GM12878 (cell line): ENCODE measurements around the gene SNX32. TPM values are rescaled to one million over a fixed set of nuclear protein-coding genes. Genes with fewer than 3 reads are reported as not detected.

Experiments used
- ATAC-seq: fragments of 200-7000 bp; cut with Tn5 transposase; 3 replicates; pipeline ENCODE4 v1.9.1; 2020; ENCODE audit warnings: mild to moderate bottlenecking, moderate library complexity
- BruUV-seq: library from RNA; stranded (reverse); fragments of 400-500 nt; replicated peaks from 2 replicates; lab custom pipeline; 2021; lab: Mats Ljungman, UMichigan
- CTCF ChIA-PET: fragments of 300-600 bp; sonication (Branson Sonifier 250); formaldehyde crosslinking; extraction: SDS; loops from one replicate; lab custom pipeline; 2021; ENCODE audit warnings: inconsistent platforms; lab: Yijun Ruan, JAX
- POLR2A ChIA-PET: fragments of 350-600 bp; formaldehyde crosslinking; extraction: SDS; loops from one replicate; lab custom pipeline; 2021; ENCODE audit warnings: inconsistent platforms; lab: Charles Lee
- RAD21 ChIA-PET: fragments of 300-600 bp; sonication (Branson Sonifier 250); formaldehyde crosslinking; loops from one replicate; lab custom pipeline; 2023; ENCODE audit warnings: antibody characterized with exemption; ENCODE audit not compliant: unreplicated experiment; lab: Charles Lee
- SMC1A ChIA-PET: fragments of 300-600 bp; sonication (Branson Sonifier 250); formaldehyde crosslinking; loops from one replicate; lab custom pipeline; 2023; ENCODE audit not compliant: unreplicated experiment, uncharacterized antibody; lab: Charles Lee
- DNase-seq: peaks from one replicate; pipeline ENCODE4 v3.0.0-alpha.2; 2011; ENCODE audit warnings: low read depth, low spot score
- FAIRE-seq: peaks from 3 replicates; lab custom pipeline; 2011; peaks lifted over from hg19 to GRCh38; lab: Jason Lieb, UNC
- H2AFZ ChIP-seq: 2 replicates; pipeline ENCODE4 v1.6.0; 2011; ENCODE audit warnings: low read depth, low read length, control low read depth; ENCODE audit not compliant: control insufficient read depth
- H3K27ac ChIP-seq: 2 replicates; pipeline ENCODE4 v1.5.1; 2011; ENCODE audit warnings: control low read depth; ENCODE audit not compliant: control insufficient read depth, insufficient read depth
- H3K27me3 ChIP-seq, 2 experiments: replicated peaks in 1 of 2; 2 replicates each; pipeline versions ENCODE4 v1.6.0 to v1.6.1; 2011; ENCODE audit warnings: low read length in 1 of 2; ENCODE audit not compliant: control insufficient read depth in 2 of 2, insufficient read depth in 2 of 2
- H3K36me3 ChIP-seq, 2 experiments: 2 replicates each; pipeline ENCODE4 v1.5.1; 2011; ENCODE audit warnings: low read length in 1 of 2; ENCODE audit not compliant: control insufficient read depth in 2 of 2, insufficient read depth in 2 of 2
- H3K4me1 ChIP-seq: 2 replicates; pipeline ENCODE4 v1.6.1; 2011; ENCODE audit warnings: mild to moderate bottlenecking, low read length, moderate library complexity, mixed read lengths; ENCODE audit not compliant: control insufficient read depth, insufficient read depth
- H3K4me2 ChIP-seq: 2 replicates; pipeline ENCODE4 v1.6.0; 2011; ENCODE audit warnings: control low read depth; ENCODE audit not compliant: control insufficient read depth, insufficient read depth
- H3K4me3 ChIP-seq: fragments of 200-600 bp; sonication (generic); 2 replicates; pipeline ENCODE4 v1.5.1; 2016
- H3K79me2 ChIP-seq: 2 replicates; pipeline ENCODE4 v1.6.0; 2011; ENCODE audit warnings: low read length; ENCODE audit not compliant: control insufficient read depth, insufficient read depth
- H3K9ac ChIP-seq: 2 replicates; pipeline ENCODE4 v1.8.0; 2011; ENCODE audit warnings: low read length, control low read depth, mixed read lengths; ENCODE audit not compliant: control insufficient read depth, insufficient read depth
- H3K9me3 ChIP-seq: replicated peaks from 3 replicates; pipeline ENCODE4 v1.5.1; 2011; ENCODE audit warnings: mild to moderate bottlenecking, low read length; ENCODE audit not compliant: control insufficient read depth, insufficient read depth
- H4K20me1 ChIP-seq: 2 replicates; pipeline ENCODE4 v1.6.0; 2011; ENCODE audit not compliant: control insufficient read depth, insufficient read depth
- BRCA1 ChIP-seq: IDR thresholded peaks from 2 replicates; pipeline ENCODE4 v1.6.1; 2011; ENCODE audit warnings: low read depth, low read length, improper control_type of control experiment
- CREM ChIP-seq: IDR thresholded peaks from 2 replicates; pipeline ENCODE4 v1.6.1; 2014; ENCODE audit warnings: antibody characterized with exemption, low read depth
- EED ChIP-seq: sonication (generic); IDR thresholded peaks from 2 replicates; pipeline ENCODE4 v1.6.1; 2016; ENCODE audit warnings: antibody characterized with exemption, low read depth
- ETV6 ChIP-seq, 2 experiments: fragments of 450-650 bp in 1 of 2; IDR thresholded peaks in 1 of 2; conservative IDR thresholded peaks in 1 of 2; 2 replicates each; pipeline ENCODE4 v1.6.1; 2014; ENCODE audit warnings: antibody characterized with exemption in 1 of 2, borderline replicate concordance in 1 of 2, low read depth in 1 of 2, mild to moderate bottlenecking in 1 of 2, moderate library complexity in 1 of 2
- EZH2 ChIP-seq: IDR thresholded peaks from 2 replicates; pipeline ENCODE4 v1.6.1; 2012; ENCODE audit warnings: low read depth, mild to moderate bottlenecking, control low read depth, inconsistent platforms, low read length, borderline replicate concordance; ENCODE audit not compliant: control insufficient read depth
- IKZF1 ChIP-seq: fragments of 450-650 bp; conservative IDR thresholded peaks from 2 replicates; pipeline ENCODE4 v1.6.1; 2017; ENCODE audit warnings: antibody characterized with exemption, mild to moderate bottlenecking
- JUNB ChIP-seq: IDR thresholded peaks from 2 replicates; pipeline ENCODE4 v1.6.1; 2016; ENCODE audit warnings: antibody characterized with exemption, mild to moderate bottlenecking
- KAT2A ChIP-seq: conservative IDR thresholded peaks from 2 replicates; pipeline ENCODE4 v1.6.1; 2011; ENCODE audit warnings: low read depth, low read length; ENCODE audit not compliant: control insufficient read depth
- MYB ChIP-seq: fragments of 150-350 bp; IDR thresholded peaks from 2 replicates; pipeline ENCODE4 v1.6.1; 2014; ENCODE audit warnings: mild to moderate bottlenecking, low read depth, low read length, borderline replicate concordance
- NFIC ChIP-seq: IDR thresholded peaks from 2 replicates; pipeline ENCODE4 v1.6.1; 2012; ENCODE audit warnings: low read depth, mild to moderate bottlenecking, inconsistent platforms, low read length, moderate library complexity
- NR2C1 ChIP-seq: fragments of 450-650 bp; IDR thresholded peaks from 2 replicates; pipeline ENCODE4 v1.6.1; 2017; ENCODE audit warnings: antibody characterized with exemption, mild to moderate bottlenecking, moderate library complexity
- RB1 ChIP-seq: fragments of 450-650 bp; formaldehyde crosslinking; IDR thresholded peaks from 2 replicates; pipeline ENCODE4 v1.6.1; 2017; ENCODE audit warnings: mild to moderate bottlenecking, borderline replicate concordance
- RCOR1 ChIP-seq: conservative IDR thresholded peaks from 2 replicates; pipeline ENCODE4 v1.6.1; 2012; ENCODE audit warnings: low read depth, low read length, improper control_type of control experiment
- SP1 ChIP-seq: IDR thresholded peaks from one replicate; pipeline ENCODE4 v1.6.1; 2011; ENCODE audit warnings: low read depth, low read length
- SREBF2 ChIP-seq: IDR thresholded peaks from 2 replicates; pipeline ENCODE4 v1.6.1; 2012; ENCODE audit warnings: mild to moderate bottlenecking, low read length
- TARDBP ChIP-seq: IDR thresholded peaks from 2 replicates; pipeline ENCODE4 v1.6.1; 2016; ENCODE audit warnings: borderline replicate concordance
- TBL1XR1 ChIP-seq: IDR thresholded peaks from 2 replicates; pipeline ENCODE4 v1.6.1; 2012; ENCODE audit warnings: low read depth, low read length, improper control_type of control experiment
- TCF7 ChIP-seq: IDR thresholded peaks from 2 replicates; pipeline ENCODE4 v1.6.1; 2014; ENCODE audit warnings: antibody characterized with exemption, borderline replicate concordance
- YBX1 ChIP-seq: fragments of 450-650 bp; IDR thresholded peaks from 2 replicates; pipeline ENCODE4 v1.6.1; 2016; ENCODE audit warnings: antibody characterized with exemption
- WGBS: methylation state at CpG from one replicate; pipeline ENCODE4 v1.1.6; 2016; ENCODE audit warnings: low lambda C conversion rate; ENCODE audit not compliant: insufficient replicate concordance, insufficient coverage; ENCODE audit errors: missing lambda C conversion rate; 5-methylcytosine and 5-hydroxymethylcytosine counted together
- in situ Hi-C: fragments of 300-500 bp; cut with MboI; formaldehyde crosslinking; loops from 9 replicates; pipeline ENCODE4 v1.14.3; 2018; ENCODE audit warnings: mixed read lengths
- intact Hi-C: fragments of 100-400 bp; cut with micrococcal nuclease; formaldehyde crosslinking; loops from one replicate; pipeline ENCODE4 v1.14.2; 2022; ENCODE audit not compliant: unreplicated experiment
- polyA plus RNA-seq, 11 experiments: library from polyadenylated mRNA; depleted of rRNA in 4 of 11; unstranded in 6 of 11; stranded (reverse) in 5 of 11; fragments of >200 nt; fragmentation: Nextera tagmentation in 4 of 11; fragmentation: Illumina TruSeq in 1 of 11; extraction: Ambion mirVana in 4 of 11; extraction: Trizol in 1 of 11; gene quantifications; 1 replicate in 1 of 11; 2 replicates in 10 of 11; pipeline versions ENCODE4 v1.2.1 to v1.2.3, GENCODE V29; 2011 to 2016; ENCODE audit warnings: inconsistent platforms in 2 of 11, missing spikeins in 2 of 11, low read depth in 1 of 11
- total RNA-seq, 4 experiments: library from RNA; depleted of rRNA in 3 of 4; stranded (reverse); fragments of >200 nt in 3 of 4; fragmentation: Illumina TruSeq in 1 of 4; extraction: Trizol in 1 of 4; gene quantifications; 2 replicates each; pipeline versions ENCODE4 v1.2.1 to v1.2.3, GENCODE V29; 2013 to 2021
- TF ChIP-seq, protein P1 (sequence below): IDR thresholded peaks from 2 replicates; pipeline ENCODE4 v1.6.1; 2012; ENCODE audit warnings: low read depth, low read length, improper control_type of control experiment

The SNX32 gene
- total and polyA plus RNA-seq, 10 of the 15 experiments (the other 5 are each of a cell fraction or from before 2014, with no cell fraction given) = 0.04 to 1.5 (median 0.11) TPM; not detected in 1

DNA sequence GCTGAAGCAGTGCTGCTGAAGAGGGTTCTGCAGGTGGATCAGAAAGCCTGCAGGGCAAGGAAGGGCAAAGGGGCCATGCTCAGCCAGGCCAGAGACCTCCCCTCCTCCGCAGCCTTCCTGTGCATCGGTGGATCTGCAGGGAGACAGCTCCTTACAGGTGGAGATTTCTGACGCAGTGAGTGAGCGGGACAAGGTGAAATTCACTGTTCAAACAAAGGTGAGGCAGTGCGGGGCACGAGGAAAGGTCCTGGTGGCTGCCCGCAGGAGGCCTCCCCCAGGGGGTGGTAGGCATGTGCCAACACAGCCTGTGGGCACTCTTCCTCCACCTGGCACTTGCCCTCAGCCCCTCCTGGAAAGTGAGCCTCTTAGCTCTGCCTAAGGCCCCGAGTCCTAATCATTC lies 15.6 kb downstream of the SNX32 start:
- DNase-seq = no peak
- H3K4me3 ChIP-seq = no peak overlapping the region
- ChIA-PET RAD21 (no interaction called here), POLR2A (interaction anchor here (1.0 kb wide), 1 partner anchor 17 kb away, joined by 3 read pairs; no protein-coding TSS in a partner anchor), CTCF (interaction anchor here (0.7 to 3.8 kb wide), 4 partner anchors 10 to 48 kb away, joined by 3 to 17 read pairs (median 4); no protein-coding TSS in a partner anchor), SMC1A (interaction anchor here (1.2 kb wide), 1 partner anchor 16 kb away, joined by 3 read pairs; the partner anchor contains the start of gene SNX32)
- H3K4me2 ChIP-seq = no peak overlapping the region
- peaks cover 18 to 23% of the 10 kb centered on the region in 2 experiments; a peak in 3 of 4 replicates for H3K36me3 ChIP-seq
- no peak for ATAC-seq
- in situ Hi-C loops (no loop called here), intact Hi-C loops (no loop called here)
- H3K9me3 ChIP-seq = peaks cover 2% of the 10 kb centered on the region; the same call in 2 of the 3 replicates
- FAIRE-seq = no peak
- no peak overlapping the region for H2AFZ ChIP-seq
- no peaks in the 10 kb centered on the region for H3K4me1 ChIP-seq
- BruUV-seq = no TSS peak
- no peak overlapping the region for H3K9ac ChIP-seq
- peaks cover 12% of the 10 kb centered on the region; the same call in 1 of the 2 replicates for H4K20me1 ChIP-seq
- peaks cover 6% of the 10 kb centered on the region for H3K79me2 ChIP-seq
- H3K27me3 ChIP-seq = no peaks in the 10 kb centered on the region
- TF ChIP-seq EZH2 (no peak), IKZF1 (no peak), SP1 (no peak), TARDBP (no peak), CREM (no peak), NFIC (no peak), TCF7 (no peak), ETV6 (conservative IDR thresholded peaks at IDR 0.05 in 1 of 2, IDR thresholded peaks at IDR 0.05 in 1 of 2; ENCODE audit: borderline replicate concordance in 1 of 2, low read depth in 1 of 2) (no peak), MYB (no peak), TBL1XR1 (no peak), SREBF2 (no peak), KAT2A (no peak), RCOR1 (no peak), NR2C1 (no peak), JUNB (no peak), RB1 (no peak), EED (no peak), BRCA1 (no peak), YBX1 (no peak)
- TF ChIP-seq, protein P1, sequence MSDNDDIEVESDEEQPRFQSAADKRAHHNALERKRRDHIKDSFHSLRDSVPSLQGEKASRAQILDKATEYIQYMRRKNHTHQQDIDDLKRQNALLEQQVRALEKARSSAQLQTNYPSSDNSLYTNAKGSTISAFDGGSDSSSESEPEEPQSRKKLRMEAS = no peak
- 85% methylated on average over 8 of the region's 8 CpGs for WGBS
- no peak overlapping the region for H3K27ac ChIP-seq
